HPDE6-E6E7 (cell line): ENCODE measurements around the gene PIGZ.
A peak's percentile ranks its signal among the peaks of the same experiment; 100 is the strongest.

Experiments used
- DNase-seq: peaks from one replicate; pipeline ENCODE4 v3.0.0; 2011; ENCODE audit warnings: missing footprints; ENCODE audit errors: extremely low spot score

PIGZ gene

DNA sequence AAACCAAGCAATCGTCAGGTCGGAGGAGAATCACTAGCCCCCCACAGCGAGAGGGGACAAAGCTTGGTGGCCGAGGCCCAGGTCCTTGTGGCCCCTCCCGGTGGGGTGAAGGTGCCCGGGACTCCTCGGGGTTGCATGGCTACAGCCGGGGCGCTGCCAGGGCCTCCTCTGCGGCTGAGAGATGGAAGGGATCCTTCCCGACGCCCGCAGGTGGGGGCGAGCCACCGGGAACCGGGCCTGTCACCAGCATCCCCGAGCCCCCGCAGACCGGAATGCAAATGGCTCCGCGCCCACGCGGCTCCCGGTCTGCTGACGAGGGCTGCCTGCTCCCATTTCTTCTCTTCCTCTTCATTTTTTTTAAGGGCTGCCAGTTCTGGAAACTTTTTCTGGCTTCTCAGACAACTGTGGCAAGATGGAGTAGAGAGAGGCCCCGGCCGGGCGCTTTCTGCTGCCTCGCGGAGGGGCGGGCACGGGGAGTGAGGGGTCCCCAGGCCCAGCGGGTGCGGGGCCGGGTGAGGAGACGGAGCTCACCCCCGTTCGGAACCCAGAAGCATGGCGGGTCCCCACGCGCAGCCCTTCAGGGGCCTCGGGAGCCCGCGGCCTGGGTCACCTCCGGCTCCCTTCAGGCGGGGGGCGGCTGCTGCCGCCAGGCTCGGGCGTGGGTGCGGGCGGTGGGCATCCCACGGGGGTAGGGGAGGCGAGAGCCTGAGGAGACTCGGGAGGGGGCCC, 33.5 kb upstream of the PIGZ start:
- DNase-seq: no peak

DNA sequence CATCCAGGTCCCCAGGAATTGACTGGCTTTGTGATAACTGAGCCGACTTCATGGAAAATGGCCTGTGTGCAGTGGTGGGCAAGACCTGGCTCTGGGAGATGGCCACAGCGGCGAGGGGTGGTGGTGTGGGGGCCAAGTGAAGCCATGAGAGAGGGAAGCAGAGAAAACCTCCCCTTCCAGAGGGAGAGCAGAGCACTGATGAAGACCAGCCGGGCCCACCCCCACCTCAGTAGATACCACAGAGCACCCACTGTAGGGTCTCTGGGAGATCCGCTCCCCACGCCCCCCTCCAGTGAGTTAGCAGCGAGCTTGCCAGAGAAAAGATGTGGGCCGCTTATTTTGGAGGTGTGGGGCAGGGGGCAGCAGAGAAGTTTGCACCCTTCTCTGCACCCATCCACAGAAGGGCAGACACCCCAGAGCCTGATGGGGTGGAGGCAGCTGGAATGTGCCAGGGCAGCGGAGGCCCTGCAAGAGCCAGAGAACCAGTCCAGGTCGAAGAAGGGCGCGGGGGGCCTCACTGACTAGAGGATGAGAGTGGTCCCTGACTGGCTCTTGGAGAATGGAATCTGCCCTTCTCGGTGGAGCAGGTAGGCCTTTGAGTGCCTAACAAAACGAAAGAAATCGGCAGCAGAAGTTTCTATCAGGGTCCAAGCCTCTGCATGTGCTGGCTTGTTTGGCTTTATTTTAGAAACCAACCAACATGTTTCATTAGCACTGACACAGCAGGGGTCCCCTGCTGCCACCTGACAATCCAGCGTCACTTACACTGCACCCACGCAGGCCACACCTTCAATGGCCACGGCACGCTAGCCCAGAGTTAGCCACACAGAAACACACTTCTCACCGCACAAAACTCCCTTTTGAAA, 32.7 kb upstream of the PIGZ start:
- peak; percentile 49 for DNase-seq

DNA sequence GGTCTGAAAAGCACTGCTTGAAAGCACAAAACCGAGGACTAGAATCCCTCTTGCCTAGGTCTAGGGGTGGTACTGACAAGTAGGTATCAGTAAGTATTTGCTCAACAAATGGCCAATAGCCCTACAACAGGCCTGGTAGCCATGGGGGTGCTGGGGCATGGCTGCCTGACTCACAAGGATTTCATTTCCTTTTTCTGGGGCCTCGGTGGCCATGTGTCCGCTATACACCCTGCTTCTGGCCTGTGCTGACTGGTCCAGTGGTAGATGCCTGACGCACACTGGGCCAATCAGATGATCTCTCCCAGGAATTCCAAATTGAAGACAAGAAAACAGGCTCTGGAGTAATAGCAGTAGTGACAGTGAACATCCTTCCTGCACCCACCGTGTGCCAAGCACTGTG, 31.6 kb upstream of the PIGZ start:
- DNase-seq: peak; percentile 38

DNA sequence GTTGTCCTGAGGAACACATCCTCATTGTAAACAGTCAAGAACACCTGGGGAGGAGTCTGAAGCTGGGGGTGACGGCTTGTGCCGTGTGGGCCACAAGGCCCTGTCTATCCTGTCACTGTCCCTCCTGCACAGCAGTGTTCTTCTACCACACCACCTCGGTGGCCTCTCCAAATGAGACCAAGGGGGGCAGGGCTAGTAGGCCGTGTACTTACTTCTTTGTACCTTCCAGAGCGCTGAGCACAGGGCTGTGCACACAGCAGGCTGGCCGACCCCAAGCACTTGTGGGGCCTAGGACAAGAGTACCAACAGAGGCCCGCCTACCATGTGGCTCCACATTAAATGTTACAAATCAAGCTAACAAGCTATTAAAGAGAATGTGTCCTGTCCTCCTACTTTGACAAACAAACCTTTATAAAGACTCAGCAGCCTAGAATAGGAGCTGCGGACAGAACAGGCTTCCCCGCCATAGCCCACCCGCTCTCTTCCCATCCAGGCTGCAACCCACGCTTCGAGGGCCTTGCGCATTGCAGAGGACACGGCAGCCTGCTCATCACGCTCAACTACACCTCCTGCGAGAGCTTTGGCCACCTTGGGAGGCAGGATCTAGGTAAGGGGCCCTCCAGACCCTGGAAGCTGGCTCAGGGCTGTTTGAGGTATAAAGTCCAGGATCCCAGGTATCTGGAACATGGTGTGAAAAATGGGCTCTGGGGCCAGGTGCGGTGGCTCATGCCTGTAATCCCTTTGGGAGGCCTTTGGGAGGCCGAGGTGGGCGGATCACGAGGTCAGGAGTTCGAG, 30.5 kb upstream of the PIGZ start:
- no peak for DNase-seq

DNA sequence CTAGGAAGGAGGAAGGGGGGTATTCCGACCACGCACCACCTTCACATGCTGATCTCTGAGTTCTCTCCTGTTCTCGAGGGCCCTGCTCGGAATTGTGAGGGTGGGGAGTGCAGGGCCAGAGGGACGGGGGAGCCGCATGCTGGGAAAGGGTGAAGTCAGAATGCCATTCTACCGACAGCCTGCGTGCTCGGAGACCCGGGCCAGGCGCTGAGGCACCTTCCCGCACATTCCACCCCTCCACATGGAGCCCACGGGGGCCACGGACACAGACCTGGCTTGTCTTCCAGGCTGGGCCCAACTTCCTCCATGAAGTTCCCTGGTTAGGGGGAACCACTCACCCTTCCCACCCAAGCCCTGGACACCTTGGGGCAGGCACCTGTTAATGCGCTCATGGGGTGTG, 28.7 kb upstream of the PIGZ start:
- DNase-seq: no peak

DNA sequence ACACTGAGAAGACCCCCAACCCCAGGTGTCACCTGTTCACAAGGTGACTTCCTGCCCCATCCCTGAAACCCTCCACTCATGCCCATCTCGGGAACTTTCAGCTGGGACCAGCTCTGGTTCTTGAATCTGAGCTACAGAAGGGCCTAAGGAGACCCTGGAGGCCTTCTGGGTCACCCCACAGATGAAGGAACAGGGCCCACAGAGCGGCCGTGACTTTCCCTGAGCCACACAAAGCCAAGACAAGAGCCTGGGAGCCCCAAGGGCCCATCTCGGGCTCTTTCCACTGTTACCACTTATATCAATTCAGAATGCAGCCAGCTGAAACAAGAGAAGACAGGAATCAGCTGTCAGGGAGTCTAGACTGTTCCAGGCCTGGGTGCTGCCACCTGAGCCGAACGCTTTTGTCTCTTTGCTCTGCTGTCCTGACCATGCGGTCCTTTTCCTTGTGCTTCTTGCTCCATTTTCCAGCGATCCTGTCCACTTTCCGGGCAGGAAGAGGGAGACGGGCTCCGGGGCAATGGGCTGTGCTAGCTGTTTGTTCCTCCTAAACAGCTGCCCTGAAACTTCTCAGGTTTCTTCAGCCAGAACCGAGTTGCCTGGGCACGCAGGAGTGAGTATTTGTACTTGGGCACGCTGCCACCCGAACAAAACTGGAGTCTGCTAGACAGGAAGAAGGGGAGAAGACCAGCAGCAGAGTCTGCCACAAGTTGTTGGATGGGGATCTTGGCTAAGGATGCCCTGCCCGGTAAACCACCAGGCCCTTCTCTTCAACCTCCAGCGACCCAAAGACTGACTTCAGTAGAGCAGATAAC, 28.0 kb upstream of the PIGZ start:
- no peak for DNase-seq

DNA sequence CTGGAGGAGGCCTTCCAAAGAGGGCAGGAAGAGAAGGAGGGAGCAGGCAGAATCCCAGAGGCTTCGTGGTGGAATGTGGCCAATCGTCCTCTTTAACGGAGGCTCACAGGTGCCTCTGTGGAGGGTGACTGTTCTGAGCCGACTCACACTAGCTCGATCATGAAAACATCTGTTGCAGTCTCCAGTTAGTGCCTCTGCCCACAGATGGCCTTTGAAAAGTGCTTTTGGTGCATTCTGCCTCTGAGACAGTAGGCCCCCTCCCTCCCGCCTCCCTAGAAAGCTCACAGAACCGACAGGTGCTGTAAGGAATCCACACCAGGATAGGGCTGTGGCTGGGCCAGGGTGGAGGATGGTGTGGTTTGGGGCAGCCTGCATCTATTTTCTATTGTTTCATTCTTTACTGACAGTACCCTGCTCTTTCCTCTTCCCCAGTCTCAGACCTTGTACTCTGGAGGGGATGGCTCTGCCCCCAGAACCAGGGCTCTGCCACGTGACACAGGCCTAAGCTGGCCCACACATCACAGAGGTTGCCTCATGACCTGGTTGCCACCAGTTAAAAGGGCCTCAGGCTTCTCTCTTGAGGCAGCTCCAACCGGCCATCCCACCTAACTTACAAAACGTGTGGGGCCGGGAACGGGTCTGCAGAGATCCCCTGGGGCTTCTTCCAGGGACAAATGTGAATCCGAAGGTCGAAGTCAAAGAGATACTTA, 27.2 kb upstream of the PIGZ start:
- DNase-seq: no peak

DNA sequence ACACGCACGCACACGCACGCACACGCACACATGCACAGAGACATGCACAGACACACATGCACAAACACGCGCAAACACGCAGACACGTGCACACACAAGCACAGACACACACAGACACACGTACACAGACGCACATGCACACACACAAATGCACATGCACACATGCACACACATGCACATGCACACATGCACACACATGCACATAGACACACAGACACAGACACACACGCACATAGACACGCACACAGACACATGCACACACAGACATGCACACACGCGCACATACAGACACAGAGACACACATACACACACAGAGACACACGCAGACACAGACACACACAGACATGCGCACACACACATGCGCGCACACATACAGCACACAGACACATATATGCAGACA, 26.4 kb upstream of the PIGZ start:
- DNase-seq: no peak

DNA sequence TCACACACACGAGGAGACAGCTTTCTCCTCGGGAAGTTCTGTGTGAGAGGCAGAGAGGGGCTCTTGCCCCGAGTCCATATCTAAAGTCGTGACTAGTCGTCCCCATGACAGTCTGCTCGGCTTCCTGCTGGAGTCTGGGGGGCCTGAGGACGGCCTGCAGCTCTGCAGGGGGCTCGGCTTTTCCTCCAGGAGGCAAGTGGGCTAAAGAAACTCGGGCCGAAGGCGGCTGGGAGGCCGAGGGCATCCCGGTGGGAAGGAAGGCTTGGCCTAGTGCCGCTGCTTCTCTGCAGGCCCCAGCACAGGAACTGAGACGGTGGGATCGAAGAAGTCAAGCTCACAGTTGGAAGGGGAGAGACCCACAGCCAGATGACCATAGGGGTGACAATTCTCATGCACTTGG, 25.4 kb upstream of the PIGZ start:
- no peak for DNase-seq

DNA sequence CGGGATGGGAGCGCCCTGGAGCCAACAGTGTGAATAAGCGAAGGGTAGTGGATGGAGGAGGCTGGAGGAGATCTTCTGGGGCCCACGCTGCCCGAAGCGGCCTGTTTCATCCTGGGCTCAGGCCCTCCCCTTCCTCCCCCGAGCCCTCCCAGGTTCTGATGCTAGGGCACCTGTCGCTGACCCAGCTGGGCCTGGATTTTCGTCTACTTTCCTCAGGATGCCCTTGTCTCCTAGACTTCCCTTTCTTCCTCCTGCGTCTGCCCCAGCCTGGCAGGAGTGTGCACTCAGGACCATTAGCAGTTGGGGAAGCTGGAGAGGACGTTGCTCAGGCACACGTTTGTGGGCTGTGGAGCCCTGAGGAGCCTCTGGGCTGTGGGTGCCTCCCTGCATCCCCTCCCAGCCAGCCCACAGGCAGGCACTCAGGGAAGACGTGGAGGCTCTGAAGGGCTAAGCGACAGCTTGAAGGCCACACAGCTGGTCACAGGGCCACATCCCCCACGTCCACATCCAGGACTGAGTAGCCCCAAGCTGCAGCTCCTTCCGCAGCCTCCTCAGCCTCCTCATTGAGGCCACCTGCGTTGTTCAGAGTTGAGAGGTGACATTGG, 23.9 kb upstream of the PIGZ start:
- no peak for DNase-seq

DNA sequence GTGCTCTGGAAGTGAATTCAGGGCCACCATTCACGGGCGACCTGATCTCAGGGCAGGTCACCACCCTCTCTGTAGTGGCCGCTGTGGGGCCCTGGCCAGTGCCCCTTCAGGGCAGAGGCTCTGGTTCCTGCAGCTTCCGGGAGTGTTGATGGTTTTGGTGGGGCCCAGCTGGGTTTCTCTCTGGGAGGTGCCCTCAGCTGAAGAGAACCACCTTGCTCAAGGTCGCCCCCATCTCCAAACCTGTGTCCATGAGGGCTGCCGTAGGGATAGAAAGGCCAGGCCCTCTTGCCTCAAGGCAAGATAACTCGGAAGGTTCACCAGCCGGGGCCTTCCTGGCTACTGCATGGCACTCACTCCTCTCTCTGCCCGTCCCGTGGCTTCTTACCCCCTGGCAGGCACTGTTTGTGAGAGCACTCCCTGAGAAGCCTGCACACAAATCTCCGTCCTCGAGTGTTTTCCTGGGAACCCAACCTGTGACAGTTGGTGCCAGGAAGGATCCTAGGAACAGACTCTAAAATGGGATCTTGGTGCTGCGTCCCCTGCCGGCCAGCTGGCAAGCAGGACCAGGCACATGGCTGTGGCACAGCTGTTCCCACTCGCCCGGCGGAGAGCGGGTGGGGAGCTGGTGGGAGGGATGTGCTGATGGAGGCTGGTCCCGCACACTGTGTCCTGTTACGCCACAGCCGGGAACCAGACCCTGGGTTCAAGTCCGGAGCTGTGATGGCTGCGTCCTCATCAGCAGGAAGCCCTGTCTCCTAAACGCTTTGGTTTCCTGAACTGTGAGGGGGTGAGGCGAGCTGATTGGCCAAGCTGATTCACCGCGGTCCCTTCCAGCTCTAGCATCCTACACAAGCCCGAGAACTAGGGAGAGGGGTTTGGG, 23.2 kb upstream of the PIGZ start:
- DNase-seq: no peak

DNA sequence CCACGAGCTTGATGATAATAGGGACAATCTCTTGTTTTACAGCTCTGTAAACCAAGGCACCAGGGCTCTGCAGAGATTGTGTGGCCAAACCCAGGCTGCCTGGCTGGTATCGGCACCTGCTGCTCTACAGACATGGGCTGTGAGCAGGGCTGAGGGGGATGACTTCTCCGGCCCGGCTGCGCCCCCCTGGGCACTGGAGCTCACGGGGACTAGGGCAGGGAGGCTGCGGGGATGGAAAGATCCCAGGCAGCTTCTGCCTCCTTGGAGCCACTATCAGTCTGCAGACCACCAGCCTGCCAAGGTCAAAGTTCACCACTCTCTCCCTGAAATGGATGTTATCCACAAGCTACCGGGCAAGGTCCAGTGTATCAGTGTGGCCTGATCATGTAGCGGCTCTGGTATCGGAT, 22.0 kb upstream of the PIGZ start:
- no peak for DNase-seq

DNA sequence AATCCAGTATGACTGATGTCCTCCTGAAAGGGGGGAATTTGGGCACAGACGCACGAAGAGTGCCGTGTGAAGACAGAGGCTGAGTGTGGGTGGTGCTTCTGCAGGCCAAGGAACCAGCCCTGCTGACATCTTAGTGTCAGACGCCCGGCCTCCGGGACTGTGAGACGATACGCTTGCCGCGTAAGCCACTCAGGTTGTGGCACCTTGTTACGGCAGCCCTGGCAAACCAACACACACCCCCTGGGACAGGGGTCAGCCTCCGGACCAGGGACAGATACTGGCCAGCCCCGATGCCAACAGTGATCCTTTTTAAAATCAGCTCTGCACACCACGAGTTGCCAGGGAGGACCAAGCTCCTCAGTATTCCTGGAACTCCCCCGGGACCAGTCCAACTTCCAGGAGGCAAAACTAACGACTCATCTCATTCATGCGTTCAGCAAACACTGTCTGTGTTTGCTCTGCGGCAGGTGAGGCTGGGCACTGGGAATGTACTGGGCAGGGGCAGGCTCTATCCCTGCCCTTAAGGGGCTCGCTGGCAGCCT, 21.2 kb upstream of the PIGZ start:
- DNase-seq: no peak

DNA sequence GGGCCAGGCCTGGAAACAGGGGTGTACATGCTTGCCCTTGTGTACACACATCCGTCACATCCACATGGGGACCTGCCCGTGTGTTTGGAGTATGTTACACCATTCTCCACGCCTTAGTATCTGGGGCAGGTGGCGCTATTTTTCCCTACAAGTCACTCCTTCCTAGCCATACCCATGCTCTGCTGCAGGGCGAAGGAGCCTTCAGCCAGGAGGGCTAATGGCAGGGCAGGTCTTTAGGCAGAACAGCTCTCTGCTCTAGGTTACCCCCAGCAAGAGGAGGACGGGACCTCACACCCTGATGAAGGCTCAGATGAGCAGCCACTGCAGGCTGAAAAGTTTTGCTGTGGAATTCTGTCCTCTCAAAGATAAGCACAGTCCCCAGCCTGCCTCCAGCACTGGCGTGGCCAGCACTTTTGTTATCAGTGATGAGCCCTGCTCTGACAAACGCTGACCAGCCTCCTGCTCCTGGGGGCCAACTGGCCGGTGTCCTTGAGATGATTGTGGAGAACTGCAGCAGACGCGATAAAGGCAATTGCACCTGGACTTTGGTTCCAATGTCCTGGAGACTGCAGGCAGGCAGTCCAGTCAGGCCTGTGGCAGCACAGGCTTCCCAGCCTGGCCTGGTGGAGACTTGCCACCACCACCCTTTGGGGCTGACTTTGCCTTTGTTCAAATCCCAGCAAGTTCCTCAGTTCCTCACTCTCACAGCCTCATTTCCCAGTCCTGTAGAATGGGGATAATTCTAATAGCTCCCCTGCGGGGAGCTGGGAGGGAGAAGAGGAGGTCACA, 19.8 kb upstream of the PIGZ start:
- DNase-seq: no peak

DNA sequence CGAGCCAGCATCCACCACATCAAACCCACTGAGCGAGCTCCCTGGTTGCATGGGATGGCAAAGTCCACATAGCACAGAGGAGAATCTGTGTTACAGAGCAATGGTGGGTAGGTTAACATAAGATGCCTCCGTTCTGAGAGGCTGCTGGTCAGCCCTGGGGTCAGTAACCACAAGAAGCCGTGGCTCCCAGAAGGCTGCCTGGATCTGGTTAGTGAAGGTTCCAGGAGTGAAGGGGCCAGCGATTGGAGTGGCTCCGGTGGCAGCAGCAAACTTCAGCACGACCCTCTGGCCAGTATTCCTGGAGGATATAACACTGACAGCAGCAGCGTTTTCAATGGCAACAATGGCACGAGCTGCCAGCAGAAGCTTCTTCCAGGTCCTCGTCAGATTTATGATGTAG, 18.4 kb upstream of the PIGZ start:
- no peak for DNase-seq

DNA sequence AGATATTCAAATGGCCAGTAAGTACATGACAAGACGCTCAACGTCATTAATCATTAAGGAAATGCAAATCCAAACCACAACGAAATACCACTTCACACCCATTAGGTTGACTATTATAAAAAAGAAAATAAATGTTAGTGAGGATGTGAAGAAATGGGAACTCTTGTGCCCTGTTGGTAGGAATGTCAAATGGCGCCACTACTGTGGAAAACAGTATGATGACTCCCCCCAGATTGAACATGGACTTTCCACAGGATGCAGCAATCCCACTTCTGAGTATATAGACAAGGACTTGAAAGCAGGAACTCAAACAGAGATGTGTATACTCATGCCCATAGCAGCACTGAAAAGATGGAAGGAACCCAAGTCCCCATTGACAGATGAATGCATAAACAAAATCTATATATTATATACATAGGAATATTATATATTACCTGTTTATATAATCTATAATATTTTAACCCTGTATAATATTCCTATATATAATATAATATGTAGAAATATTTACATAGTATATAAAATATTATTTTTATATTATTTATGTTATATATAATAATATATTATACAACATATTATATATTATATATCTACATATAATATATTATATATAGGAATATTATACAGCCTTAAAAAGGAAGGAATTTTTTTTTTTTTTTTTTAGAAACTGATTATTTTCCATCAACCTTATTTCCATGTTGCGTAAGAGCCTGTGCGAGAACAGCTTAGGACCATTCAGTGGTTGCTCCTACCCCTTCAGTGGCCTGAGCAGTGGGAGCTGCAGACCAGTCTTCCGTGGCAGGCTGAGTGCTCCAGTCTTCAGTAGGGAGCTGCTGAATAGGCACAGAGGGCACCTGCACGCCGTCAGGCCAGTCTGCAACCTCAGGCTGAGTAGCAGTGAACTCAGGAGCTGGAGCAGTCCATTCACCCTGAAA, 17.6 kb upstream of the PIGZ start:
- no peak for DNase-seq

DNA sequence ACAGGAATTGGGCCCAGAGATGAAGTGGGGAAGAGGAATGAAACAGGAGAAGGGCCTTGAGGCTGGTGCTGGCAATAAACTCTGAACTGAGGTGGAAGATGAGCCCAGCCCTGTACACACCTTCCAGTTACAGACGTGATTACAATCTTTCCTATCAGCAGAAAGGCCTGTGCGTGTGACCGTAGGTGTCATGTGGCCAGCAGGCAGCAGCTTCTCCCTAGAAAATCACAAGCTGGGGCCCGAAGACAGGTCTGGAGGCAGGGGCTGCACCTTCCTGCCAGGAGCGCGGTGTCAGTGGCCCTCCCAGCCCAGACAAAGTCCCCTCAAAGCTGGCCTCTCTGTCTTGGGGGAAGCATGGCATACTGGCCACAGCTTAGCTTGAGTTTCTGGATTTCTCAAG, 16.7 kb upstream of the PIGZ start:
- DNase-seq: no peak
